ENCODE measurements around the gene CRAT.

DNA sequence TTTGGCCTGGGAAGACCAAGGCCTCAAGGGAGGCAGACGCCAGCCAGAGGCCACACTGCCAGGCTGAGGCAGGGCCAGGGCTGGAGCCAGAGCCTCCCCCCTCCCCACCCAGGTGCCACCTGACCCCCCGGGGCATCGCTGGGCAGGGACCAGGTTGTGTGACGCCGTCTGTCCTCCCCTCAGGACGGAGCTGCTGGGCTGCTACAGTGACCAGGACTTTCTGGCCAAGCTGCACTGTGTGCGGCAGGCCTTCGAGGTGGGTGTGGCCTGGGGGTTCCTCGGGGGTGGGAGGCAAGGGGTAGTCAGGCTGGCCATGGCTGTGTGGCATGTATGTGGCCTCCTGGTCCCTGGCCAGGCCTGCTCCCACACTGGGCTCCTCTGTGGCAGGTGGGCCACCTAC, 47.5 kb downstream of the CRAT start:
- TF ChIP-seq CTCF (IDR thresholded peaks at IDR 0.05) (no peak), POLR2AphosphoS5 (IDR thresholded peaks at IDR 0.05; ENCODE audit: low read depth, low read length) (no peak)
